Right atrium auricular region (tissue), 2 donors: ENCODE results near the gene TNFRSF19. TPM values are rescaled to one million over a fixed set of nuclear protein-coding genes. Genes with fewer than 3 reads are reported as not detected.
A peak's percentile ranks its signal among the peaks of the same experiment; 100 is the strongest.

Experiments used
- DNase-seq: peaks from one replicate; pipeline ENCODE4 v3.0.0-alpha.2; 2019; ENCODE audit warnings: low spot score
- H3K27ac ChIP-seq, 2 donors: fragments of 200-600 bp; sonication (generic); 1 replicate in 1 of 2; 2 replicates in 1 of 2; pipeline ENCODE4 v1.5.1; 2016 to 2019
- H3K27me3 ChIP-seq, 2 donors: fragments of 200-600 bp; sonication (generic); one replicate each; pipeline versions ENCODE4 v1.5.1 to v1.6.0; 2017 to 2019
- H3K36me3 ChIP-seq: fragments of 200-600 bp; sonication (generic); one replicate; pipeline ENCODE4 v1.5.1; 2016
- H3K4me1 ChIP-seq, 2 donors: fragments of 200-600 bp; sonication (generic); one replicate each; pipeline versions ENCODE4 v1.5.1 to v1.6.0; 2017 to 2019
- H3K4me3 ChIP-seq, 2 donors: fragments of 200-600 bp; sonication (generic); 1 replicate in 1 of 2; 2 replicates in 1 of 2; pipeline ENCODE4 v1.5.1; 2017 to 2019; ENCODE audit warnings: mild to moderate bottlenecking in 1 of 2, moderate library complexity in 1 of 2
- H3K9me3 ChIP-seq, 2 donors: fragments of 200-600 bp; sonication (generic); one replicate each; pipeline ENCODE4 v1.5.1; 2019
- CTCF ChIP-seq, 2 donors: fragments of 200-600 bp; sonication (generic); IDR thresholded peaks; one replicate each; pipeline ENCODE4 v1.5.1; 2019; ENCODE audit warnings: antibody characterized with exemption in 2 of 2
- total RNA-seq, 2 donors: library from RNA; depleted of rRNA; stranded (reverse); fragments of >200 nt; gene quantifications; one replicate each; pipeline ENCODE4 v1.1.0, GENCODE V29; 2016

TNFRSF19 gene
- total RNA-seq, 2 donors from 2014 or later: 32.2 to 38.5 TPM

GRCh38 chr13:23651887-23652286 is 81.7 kb downstream of the TNFRSF19 start:
- Histone ChIP-seq H3K4me1 (peaks cover 0 to 40% of the 10 kb centered on the region in 2 donors), H3K27ac (no peak overlapping the region)
- TF ChIP-seq CTCF (IDR thresholded peaks at IDR 0.05): no peak

GRCh38 chr13:23652909-23653726 is 82.9 kb downstream of the TNFRSF19 start:
- H3K9me3 ChIP-seq: no peaks in the 10 kb centered on the region
- no peaks in the 10 kb centered on the region for H3K27me3 ChIP-seq
- peaks cover 0 to 52% of the 10 kb centered on the region in 2 donors for H3K4me1 ChIP-seq
- no peak for DNase-seq
- H3K36me3 ChIP-seq: no peaks in the 10 kb centered on the region
- no peak overlapping the region for H3K4me3 ChIP-seq
- peak overlapping the region in 1 of 2 donors; percentile 26 for H3K27ac ChIP-seq
- TF ChIP-seq CTCF (IDR thresholded peaks at IDR 0.05): no peak

More at GRCh38 chr13:23651887-23652286, 81.7 kb downstream of the TNFRSF19 start:
- Histone ChIP-seq H3K4me3 (no peak overlapping the region), H3K9me3 (no peaks in the 10 kb centered on the region), H3K27me3 (no peaks in the 10 kb centered on the region), H3K36me3 (no peaks in the 10 kb centered on the region)
- no peak for DNase-seq

GRCh38 chr13:23654111-23655110 is 84.2 kb downstream of the TNFRSF19 start:
- H3K4me3 ChIP-seq: no peak overlapping the region
- H3K36me3 ChIP-seq: no peaks in the 10 kb centered on the region
- peak overlapping the region in 1 of 2 donors; percentile 26 for H3K27ac ChIP-seq
- no peaks in the 10 kb centered on the region for H3K27me3 ChIP-seq
- no peaks in the 10 kb centered on the region for H3K9me3 ChIP-seq
- H3K4me1 ChIP-seq: peaks cover 0 to 65% of the 10 kb centered on the region in 2 donors
- TF ChIP-seq CTCF (IDR thresholded peaks at IDR 0.05): no peak
- DNase-seq: no peak

- Histone ChIP-seq H3K36me3 (peaks cover 4% of the 10 kb centered on the region), H3K27ac (peak overlapping the region in 1 of 2 donors; percentile 55), H3K9me3 (no peaks in the 10 kb centered on the region), H3K27me3 (no peaks in the 10 kb centered on the region), H3K4me3 (no peak overlapping the region), H3K4me1 (peaks cover 0 to 66% of the 10 kb centered on the region in 2 donors)
- DNase-seq: no peak
- no peak for TF ChIP-seq CTCF (IDR thresholded peaks at IDR 0.05)
Observed at GRCh38 chr13:23655321-23655720, 85.1 kb downstream of the TNFRSF19 start.

- TF ChIP-seq CTCF (IDR thresholded peaks at IDR 0.05): no peak
- Histone ChIP-seq H3K4me3 (no peak overlapping the region), H3K36me3 (peaks cover 8% of the 10 kb centered on the region), H3K27me3 (no peaks in the 10 kb centered on the region), H3K4me1 (peaks cover 0 to 66% of the 10 kb centered on the region in 2 donors), H3K27ac (peak overlapping the region; percentile 55 to 73), H3K9me3 (no peaks in the 10 kb centered on the region)
- no peak for DNase-seq
Observed at GRCh38 chr13:23656637-23657371, 86.6 kb downstream of the TNFRSF19 start.
